Activated CD4-positive, alpha-beta T cell treated with anti-CD3 and anti-CD28 coated beads for 36 hours (primary cell): ENCODE data around the gene BBS9. TPM values are rescaled to one million over a fixed set of nuclear protein-coding genes. Genes with fewer than 3 reads are reported as not detected.

Experiments
- total RNA-seq, 2 experiments: library from RNA; stranded (reverse); gene quantifications; one replicate each; pipeline ENCODE4 v1.2.3, GENCODE V29; 2021

BBS9 gene
- total RNA-seq, 2 experiments from 2014 or later, result 4.1 to 9.9 TPM

Other genes starting within 250 kb of the BBS9 start
- 10 to 100 TPM; 21.5 to 25.6 TPM for gene KBTBD2, start 237.8 kb upstream of the BBS9 start, total RNA-seq
- 1 to 10 TPM in 1 of 2 experiments, under 1 TPM in 1; 0.37 to 1.0 TPM for gene FKBP9, start 172.1 kb upstream of the BBS9 start, total RNA-seq
- gene NT5C3A, start 66.8 kb upstream of the BBS9 start, total RNA-seq, result 10 to 100 TPM; 40.9 to 45.0 TPM
- 10 to 100 TPM; 17.2 to 19.2 TPM for gene RP9, start 20.2 kb upstream of the BBS9 start, total RNA-seq